ENCODE data around the gene UBE2QL1. TPM values are rescaled to one million over a fixed set of nuclear protein-coding genes. Genes with fewer than 3 reads are reported as not detected.

UBE2QL1 gene
- total RNA-seq, 1 experiment from 2014 or later = not detected

DNA sequence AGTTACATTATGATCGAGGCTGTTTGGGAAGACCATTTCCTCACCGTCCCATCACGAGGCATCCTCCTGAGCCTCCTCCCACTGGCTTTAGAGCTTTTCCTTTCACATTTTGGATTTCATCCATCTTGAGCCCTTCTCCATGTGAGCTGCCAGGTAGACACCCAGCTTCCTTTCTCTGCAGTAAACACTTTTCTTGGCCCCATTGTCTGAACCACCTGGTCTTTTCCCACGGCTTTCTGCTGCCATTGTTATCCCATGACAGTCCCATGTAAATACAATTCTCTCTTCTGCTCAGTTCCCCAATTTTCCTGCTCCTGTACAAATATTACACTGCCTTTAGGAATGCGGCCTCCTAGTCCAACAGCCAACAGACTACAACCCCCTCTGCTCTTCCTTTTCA is 24.1 kb downstream of the UBE2QL1 start:
- CTCF ChIA-PET = no interaction called here

More for the DNA sequence above, 24.1 kb downstream of the UBE2QL1 start:
- no peak overlapping the region for H3K27ac ChIP-seq (ENCODE audit: low read depth, low read length)
- no peaks in the 10 kb centered on the region for H3K36me3 ChIP-seq (ENCODE audit: control insufficient read depth in 1 of 2, insufficient read depth in 2 of 2, low read length in 2 of 2)
- intact Hi-C loops (cut with micrococcal nuclease) = no loop called here
- no peak for TF ChIP-seq CEBPB (IDR thresholded peaks at IDR 0.05; ENCODE audit: low read depth)
- no peak for TF ChIP-seq RAD21 (IDR thresholded peaks at IDR 0.05; ENCODE audit: low read depth)
- no peak for TF ChIP-seq FOSL1 (IDR thresholded peaks at IDR 0.05; ENCODE audit: low read depth)
- TF ChIP-seq, protein P1, sequence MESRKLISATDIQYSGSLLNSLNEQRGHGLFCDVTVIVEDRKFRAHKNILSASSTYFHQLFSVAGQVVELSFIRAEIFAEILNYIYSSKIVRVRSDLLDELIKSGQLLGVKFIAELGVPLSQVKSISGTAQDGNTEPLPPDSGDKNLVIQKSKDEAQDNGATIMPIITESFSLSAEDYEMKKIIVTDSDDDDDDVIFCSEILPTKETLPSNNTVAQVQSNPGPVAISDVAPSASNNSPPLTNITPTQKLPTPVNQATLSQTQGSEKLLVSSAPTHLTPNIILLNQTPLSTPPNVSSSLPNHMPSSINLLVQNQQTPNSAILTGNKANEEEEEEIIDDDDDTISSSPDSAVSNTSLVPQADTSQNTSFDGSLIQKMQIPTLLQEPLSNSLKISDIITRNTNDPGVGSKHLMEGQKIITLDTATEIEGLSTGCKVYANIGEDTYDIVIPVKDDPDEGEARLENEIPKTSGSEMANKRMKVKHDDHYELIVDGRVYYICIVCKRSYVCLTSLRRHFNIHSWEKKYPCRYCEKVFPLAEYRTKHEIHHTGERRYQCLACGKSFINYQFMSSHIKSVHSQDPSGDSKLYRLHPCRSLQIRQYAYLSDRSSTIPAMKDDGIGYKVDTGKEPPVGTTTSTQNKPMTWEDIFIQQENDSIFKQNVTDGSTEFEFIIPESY (IDR thresholded peaks at IDR 0.05; ENCODE audit: extremely low read depth, insufficient replicate concordance, low read length) = no peak
- TF ChIP-seq CTCF (IDR thresholded peaks at IDR 0.05 in 2 of 3, conservative IDR thresholded peaks at IDR 0.05 in 1 of 3; ENCODE audit: borderline replicate concordance in 1 of 3, insufficient read depth in 1 of 3, low read depth in 2 of 3, low read length in 2 of 3) = no peak
- no peak for TF ChIP-seq JUND (IDR thresholded peaks at IDR 0.05)
- no peak for TF ChIP-seq SIN3A (IDR thresholded peaks at IDR 0.05; ENCODE audit: low read depth)
- H3K9ac ChIP-seq (ENCODE audit: low read length) = no peak overlapping the region
- ATAC-seq = no peak
- H3K9me2 ChIP-seq (ENCODE audit: insufficient read depth) = no peaks in the 10 kb centered on the region
- H2AFZ ChIP-seq (ENCODE audit: low read depth, low read length, poor library complexity, severe bottlenecking) = no peak overlapping the region
- H3K4me1 ChIP-seq (ENCODE audit: control insufficient read depth in 1 of 2, insufficient read depth in 2 of 2, low read length in 2 of 2) = no peaks in the 10 kb centered on the region
- peaks cover 28% of the 10 kb centered on the region for H3K27me3 ChIP-seq (ENCODE audit: insufficient read depth, low read length)
- no peak overlapping the region for H3K4me3 ChIP-seq (replicated peaks in 1 of 2; ENCODE audit: low read depth in 1 of 2, low read length in 2 of 2)
- no peaks in the 10 kb centered on the region for H3K9me3 ChIP-seq (ENCODE audit: control insufficient read depth in 1 of 2, insufficient read depth in 1 of 2, low read depth in 1 of 2, low read length in 2 of 2)
- no TSS peak for BruUV-seq (replicated peaks)
- no peak for DNase-seq (ENCODE audit: low read depth, low spot score)
- H4K20me1 ChIP-seq (ENCODE audit: insufficient read depth) = no peaks in the 10 kb centered on the region
- ChIA-PET RAD21 (ENCODE audit: low non-redundant PET in 1 of 2, low total read pairs in 2 of 2, uncharacterized antibody in 2 of 2, unreplicated experiment in 2 of 2) (no interaction called here), POLR2A (no interaction called here)
- H3K4me2 ChIP-seq (ENCODE audit: low read length) = no peak overlapping the region
- H3K79me2 ChIP-seq (ENCODE audit: insufficient read depth, low read length) = no peaks in the 10 kb centered on the region

Measured in HCT116 (cell line).